ENCODE measurements around the gene RRP9. TPM values are rescaled to one million over a fixed set of nuclear protein-coding genes. Genes with fewer than 3 reads are reported as not detected.

RRP9 gene
- total RNA-seq, 1 experiment from 2014 or later, result 71.3 TPM

DNA sequence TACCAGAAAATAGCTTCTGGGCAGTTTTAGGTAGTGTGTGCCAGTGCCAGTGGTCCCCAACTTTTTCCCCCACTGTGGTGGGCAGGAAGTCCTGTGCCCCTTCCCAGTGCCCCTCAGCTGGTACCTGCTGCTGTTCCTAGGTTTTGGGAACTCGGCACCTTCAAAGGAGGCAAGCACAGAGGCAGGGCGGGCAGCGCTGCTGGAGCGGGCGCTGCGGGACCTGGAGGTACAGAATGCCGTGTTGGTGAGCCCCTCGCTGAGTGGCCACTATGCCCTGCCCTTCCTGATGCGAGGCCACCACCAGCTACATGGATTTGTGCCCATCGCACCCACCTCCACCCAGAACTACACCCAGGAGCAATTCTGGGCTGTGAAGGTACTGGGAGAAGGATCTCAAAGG, 38.5 kb upstream of the RRP9 start:
- POLR2A ChIA-PET, result no interaction called here

More for the DNA sequence above, 38.5 kb upstream of the RRP9 start:
- CTCF ChIA-PET, result no interaction called here
- Histone ChIP-seq H3K9me2 (ENCODE audit: insufficient read depth) (no peaks in the 10 kb centered on the region), H4K20me1 (ENCODE audit: insufficient read depth) (no peaks in the 10 kb centered on the region), H3K4me2 (ENCODE audit: low read length) (no peak overlapping the region), H3K79me2 (ENCODE audit: insufficient read depth, low read length) (peaks cover 12% of the 10 kb centered on the region), H3K36me3 (ENCODE audit: control insufficient read depth in 1 of 2, insufficient read depth in 2 of 2, low read length in 2 of 2) (no peaks in the 10 kb centered on the region), H3K4me3 (replicated peaks in 1 of 2; ENCODE audit: low read depth in 1 of 2, low read length in 2 of 2) (no peak overlapping the region), H3K4me1 (ENCODE audit: control insufficient read depth in 1 of 2, insufficient read depth in 2 of 2, low read length in 2 of 2) (peaks cover 29 to 51% of the 10 kb centered on the region in 2 experiments), H3K27me3 (ENCODE audit: insufficient read depth, low read length) (no peaks in the 10 kb centered on the region), H2AFZ (ENCODE audit: low read depth, low read length, poor library complexity, severe bottlenecking) (no peak overlapping the region), H3K9me3 (ENCODE audit: control insufficient read depth in 1 of 2, insufficient read depth in 1 of 2, low read depth in 1 of 2, low read length in 2 of 2) (no peaks in the 10 kb centered on the region), H3K27ac (ENCODE audit: low read depth, low read length) (no peak overlapping the region; the same call in 1 of the 2 replicates), H3K9ac (ENCODE audit: low read length) (no peak overlapping the region)
- BruUV-seq (replicated peaks), result no TSS peak
- RAD21 ChIA-PET (ENCODE audit: low non-redundant PET in 1 of 2, low total read pairs in 2 of 2, uncharacterized antibody in 2 of 2, unreplicated experiment in 2 of 2), result no interaction called here
- intact Hi-C loops (cut with micrococcal nuclease), result loop anchor here (5.0 kb wide), 1 partner anchor 263 kb away; no protein-coding TSS in a partner anchor
- TF ChIP-seq ZNF274 (IDR thresholded peaks at IDR 0.05; ENCODE audit: low read depth, low read length) (no peak), FOSL1 (IDR thresholded peaks at IDR 0.05; ENCODE audit: low read depth) (no peak), POLR2AphosphoS5 (IDR thresholded peaks at IDR 0.05; ENCODE audit: low read depth, low read length) (no peak), EZH2 (IDR thresholded peaks at IDR 0.05) (no peak), RAD21 (IDR thresholded peaks at IDR 0.05; ENCODE audit: low read depth) (no peak), ELF1 (IDR thresholded peaks at IDR 0.05; ENCODE audit: borderline replicate concordance, low read depth) (no peak), ZBTB33 (IDR thresholded peaks at IDR 0.05; ENCODE audit: extremely low read depth, insufficient replicate concordance, low read length) (no peak), SP1 (IDR thresholded peaks at IDR 0.05; ENCODE audit: low read depth) (no peak), JUND (IDR thresholded peaks at IDR 0.05) (no peak), ZFX (IDR thresholded peaks at IDR 0.05) (no peak), SIN3A (IDR thresholded peaks at IDR 0.05; ENCODE audit: low read depth) (no peak), POLR2A (IDR thresholded peaks at IDR 0.05; ENCODE audit: borderline replicate concordance, extremely low read depth, insufficient read depth, insufficient read length) (no peak), YY1 (IDR thresholded peaks at IDR 0.05; ENCODE audit: extremely low read depth, insufficient replicate concordance, low read depth, low read length) (no peak), EGR1 (IDR thresholded peaks at IDR 0.05; ENCODE audit: low read depth) (no peak), MAX (IDR thresholded peaks at IDR 0.05) (no peak), CEBPB (IDR thresholded peaks at IDR 0.05; ENCODE audit: low read depth) (no peak), TCF7L2 (IDR thresholded peaks at IDR 0.05; ENCODE audit: borderline replicate concordance, extremely low read depth, insufficient read depth, insufficient read length) (no peak)
- TF ChIP-seq, protein P1, sequence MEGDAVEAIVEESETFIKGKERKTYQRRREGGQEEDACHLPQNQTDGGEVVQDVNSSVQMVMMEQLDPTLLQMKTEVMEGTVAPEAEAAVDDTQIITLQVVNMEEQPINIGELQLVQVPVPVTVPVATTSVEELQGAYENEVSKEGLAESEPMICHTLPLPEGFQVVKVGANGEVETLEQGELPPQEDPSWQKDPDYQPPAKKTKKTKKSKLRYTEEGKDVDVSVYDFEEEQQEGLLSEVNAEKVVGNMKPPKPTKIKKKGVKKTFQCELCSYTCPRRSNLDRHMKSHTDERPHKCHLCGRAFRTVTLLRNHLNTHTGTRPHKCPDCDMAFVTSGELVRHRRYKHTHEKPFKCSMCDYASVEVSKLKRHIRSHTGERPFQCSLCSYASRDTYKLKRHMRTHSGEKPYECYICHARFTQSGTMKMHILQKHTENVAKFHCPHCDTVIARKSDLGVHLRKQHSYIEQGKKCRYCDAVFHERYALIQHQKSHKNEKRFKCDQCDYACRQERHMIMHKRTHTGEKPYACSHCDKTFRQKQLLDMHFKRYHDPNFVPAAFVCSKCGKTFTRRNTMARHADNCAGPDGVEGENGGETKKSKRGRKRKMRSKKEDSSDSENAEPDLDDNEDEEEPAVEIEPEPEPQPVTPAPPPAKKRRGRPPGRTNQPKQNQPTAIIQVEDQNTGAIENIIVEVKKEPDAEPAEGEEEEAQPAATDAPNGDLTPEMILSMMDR (IDR thresholded peaks at IDR 0.05 in 2 of 3, conservative IDR thresholded peaks at IDR 0.05 in 1 of 3; ENCODE audit: borderline replicate concordance in 1 of 3, insufficient read depth in 1 of 3, low read depth in 2 of 3, low read length in 2 of 3), result no peak
- ATAC-seq (no peak), DNase-seq (ENCODE audit: low read depth, low spot score) (no peak)
